Smooth muscle cell (in vitro differentiated cells): ENCODE results near the gene OTUD5. TPM values are rescaled to one million over a fixed set of nuclear protein-coding genes. Genes with fewer than 3 reads are reported as not detected.

Experiments used
- DNase-seq: peaks from one replicate; lab custom pipeline; 2025; ENCODE audit not compliant: unreplicated experiment; lab: John Stamatoyannopoulos, UW
- H2AFZ ChIP-seq: fragments of 200-600 bp; sonication (generic); 2 replicates; pipeline ENCODE4 v1.6.0; 2016; ENCODE audit warnings: antibody characterized with exemption, low read depth, mild to moderate bottlenecking
- H3F3A ChIP-seq: fragments of 200-600 bp; sonication (generic); 2 replicates; pipeline ENCODE4 v1.6.0; 2017; ENCODE audit warnings: antibody characterized with exemption, low read depth
- H3K27ac ChIP-seq: fragments of 200-600 bp; sonication (generic); 2 replicates; pipeline ENCODE4 v1.5.1; 2016; ENCODE audit warnings: low read depth, mild to moderate bottlenecking
- H3K27me3 ChIP-seq: fragments of 200-600 bp; sonication (generic); 2 replicates; pipeline ENCODE4 v1.6.1; 2016; ENCODE audit warnings: low read depth, mild to moderate bottlenecking
- H3K36me3 ChIP-seq: fragments of 200-600 bp; sonication (generic); 2 replicates; pipeline ENCODE4 v1.5.1; 2016; ENCODE audit warnings: low read depth
- H3K4me1 ChIP-seq: fragments of 200-600 bp; sonication (generic); 2 replicates; pipeline ENCODE4 v1.5.1; 2016; ENCODE audit warnings: low read depth
- H3K4me2 ChIP-seq: fragments of 200-600 bp; sonication (generic); 2 replicates; pipeline ENCODE4 v1.6.0; 2016; ENCODE audit warnings: mild to moderate bottlenecking
- H3K4me3 ChIP-seq: fragments of 200-600 bp; sonication (generic); 2 replicates; pipeline ENCODE4 v1.5.1; 2016; ENCODE audit warnings: mild to moderate bottlenecking
- H3K79me2 ChIP-seq: fragments of 200-600 bp; sonication (generic); 2 replicates; pipeline ENCODE4 v1.6.0; 2016; ENCODE audit warnings: low read depth, mild to moderate bottlenecking
- H3K9ac ChIP-seq: fragments of 200-600 bp; sonication (generic); 2 replicates; pipeline ENCODE4 v1.6.0; 2016; ENCODE audit warnings: low read depth
- H3K9me3 ChIP-seq: fragments of 200-600 bp; sonication (generic); replicated peaks from 2 replicates; pipeline ENCODE4 v1.5.1; 2016; ENCODE audit warnings: low read depth
- H4K20me1 ChIP-seq: fragments of 200-600 bp; sonication (generic); 2 replicates; pipeline ENCODE4 v1.6.0; 2016; ENCODE audit warnings: low read depth
- WGBS: methylation state at CpG from one replicate; pipeline ENCODE4 v1.1.7; 2016; ENCODE audit warnings: low lambda C conversion rate; 5-methylcytosine and 5-hydroxymethylcytosine counted together
- polyA plus RNA-seq: library from polyadenylated mRNA; unstranded; fragments of >200 nt; fragmentation: Nextera tagmentation; extraction: Ambion mirVana; gene quantifications from 2 replicates; pipeline ENCODE4 v1.2.1, GENCODE V29; 2016
- total RNA-seq: library from RNA; depleted of rRNA; stranded (reverse); fragments of >200 nt; gene quantifications from 2 replicates; pipeline ENCODE4 v1.2.3, GENCODE V29; 2014
- TF ChIP-seq, protein P1 (sequence below): fragments of 200-600 bp; sonication (generic); IDR thresholded peaks from 2 replicates; pipeline ENCODE4 v1.5.1; 2017; ENCODE audit warnings: borderline replicate concordance, mild to moderate bottlenecking, antibody characterized with exemption; ENCODE audit not compliant: insufficient read depth, poor library complexity, severe bottlenecking

The OTUD5 gene
- total and polyA plus RNA-seq, 2 experiments from 2014 or later = 30.7 to 55.1 TPM

DNA sequence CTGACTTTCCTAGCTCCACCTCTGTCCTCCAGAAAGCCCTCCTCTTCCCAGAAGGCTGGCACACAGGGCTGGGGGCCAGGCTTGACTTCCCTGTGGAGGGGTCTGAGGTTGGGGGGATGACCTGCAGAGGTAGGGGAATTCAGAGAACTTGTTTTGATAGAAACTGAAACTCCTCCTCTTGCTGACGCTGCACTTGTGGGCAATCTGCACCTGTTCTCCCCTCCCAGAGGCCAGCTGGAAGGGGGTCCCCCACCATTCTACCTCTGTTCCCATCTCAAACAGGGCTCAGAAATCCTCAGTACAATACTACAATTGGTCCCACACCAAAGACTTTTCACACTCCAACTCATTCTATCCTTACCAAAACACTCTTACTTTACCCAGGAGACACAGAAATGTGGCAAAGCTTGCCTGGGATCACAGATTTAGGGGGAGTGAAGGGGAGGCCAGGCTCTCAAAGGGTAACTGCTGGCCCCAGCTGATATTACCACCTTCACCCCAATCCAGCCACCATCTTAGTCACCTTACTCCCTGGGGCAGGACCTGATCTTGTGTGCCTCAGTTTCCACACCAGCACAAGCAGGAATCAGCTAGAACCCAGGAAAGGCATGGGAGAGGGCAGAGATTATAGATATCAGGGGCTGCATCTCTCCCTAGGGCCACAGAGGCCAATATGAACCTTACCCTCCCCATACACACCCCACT, 18.5 kb downstream of the OTUD5 start:
- H3K79me2 ChIP-seq = peaks cover 20% of the 10 kb centered on the region
- WGBS = 93% methylated on average over 1 of the region's 1 CpG

DNA sequence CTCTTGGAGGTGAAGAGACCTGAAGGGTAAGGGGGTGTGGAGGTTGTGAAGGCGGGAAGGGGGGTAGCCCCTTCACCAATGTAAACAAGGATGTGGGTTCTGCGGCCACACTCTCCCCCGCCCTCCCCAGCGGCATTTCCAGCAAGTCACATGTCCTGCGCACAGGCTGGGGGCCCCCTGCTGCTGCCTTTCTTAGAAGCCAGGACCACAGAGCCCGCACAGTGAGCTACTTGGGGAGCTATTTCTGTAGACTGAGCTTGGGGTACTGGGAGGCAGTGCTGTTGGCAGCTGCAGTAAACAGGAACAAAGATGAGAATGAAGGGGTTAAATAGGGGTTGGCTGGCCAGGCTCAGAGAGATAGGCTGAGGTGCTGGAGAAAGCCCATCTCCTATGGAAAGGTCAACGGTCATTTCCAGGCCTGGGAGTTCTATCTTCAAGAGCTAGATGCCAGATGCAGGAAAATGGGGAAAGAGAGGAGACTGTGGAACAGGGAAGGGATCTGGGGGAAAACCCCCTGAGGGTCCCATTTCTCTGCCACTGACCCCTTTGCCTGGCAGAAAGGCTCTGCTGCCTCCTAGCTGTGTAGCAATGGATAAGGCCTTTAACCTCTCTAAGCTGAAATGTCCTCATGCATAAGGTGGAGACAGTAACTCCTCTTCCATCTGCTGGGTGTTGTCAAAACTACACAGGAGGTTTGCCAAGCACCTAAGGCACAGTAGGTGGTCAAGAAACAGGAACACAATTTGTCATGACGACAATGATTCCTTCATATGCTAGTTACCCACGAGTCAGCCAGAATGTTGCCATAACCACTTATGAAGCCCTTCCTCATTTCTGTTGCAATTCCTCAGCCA, 20.1 kb downstream of the OTUD5 start:
- H3K79me2 ChIP-seq = peaks cover 6% of the 10 kb centered on the region
- no peak overlapping the region for H2AFZ ChIP-seq
- no peak overlapping the region for H3K4me2 ChIP-seq
- H3F3A ChIP-seq = no peaks in the 10 kb centered on the region
- DNase-seq = no peak
- H4K20me1 ChIP-seq = peaks cover 54% of the 10 kb centered on the region
- no peaks in the 10 kb centered on the region for H3K36me3 ChIP-seq
- no peak overlapping the region for H3K27ac ChIP-seq
- H3K4me1 ChIP-seq = no peaks in the 10 kb centered on the region
- no peak overlapping the region for H3K9ac ChIP-seq
- no peak overlapping the region for H3K4me3 ChIP-seq
- H3K9me3 ChIP-seq = no peaks in the 10 kb centered on the region
- 71% methylated on average over 9 of the region's 9 CpGs for WGBS
- TF ChIP-seq, protein P1, sequence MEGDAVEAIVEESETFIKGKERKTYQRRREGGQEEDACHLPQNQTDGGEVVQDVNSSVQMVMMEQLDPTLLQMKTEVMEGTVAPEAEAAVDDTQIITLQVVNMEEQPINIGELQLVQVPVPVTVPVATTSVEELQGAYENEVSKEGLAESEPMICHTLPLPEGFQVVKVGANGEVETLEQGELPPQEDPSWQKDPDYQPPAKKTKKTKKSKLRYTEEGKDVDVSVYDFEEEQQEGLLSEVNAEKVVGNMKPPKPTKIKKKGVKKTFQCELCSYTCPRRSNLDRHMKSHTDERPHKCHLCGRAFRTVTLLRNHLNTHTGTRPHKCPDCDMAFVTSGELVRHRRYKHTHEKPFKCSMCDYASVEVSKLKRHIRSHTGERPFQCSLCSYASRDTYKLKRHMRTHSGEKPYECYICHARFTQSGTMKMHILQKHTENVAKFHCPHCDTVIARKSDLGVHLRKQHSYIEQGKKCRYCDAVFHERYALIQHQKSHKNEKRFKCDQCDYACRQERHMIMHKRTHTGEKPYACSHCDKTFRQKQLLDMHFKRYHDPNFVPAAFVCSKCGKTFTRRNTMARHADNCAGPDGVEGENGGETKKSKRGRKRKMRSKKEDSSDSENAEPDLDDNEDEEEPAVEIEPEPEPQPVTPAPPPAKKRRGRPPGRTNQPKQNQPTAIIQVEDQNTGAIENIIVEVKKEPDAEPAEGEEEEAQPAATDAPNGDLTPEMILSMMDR = no peak
- H3K27me3 ChIP-seq = no peaks in the 10 kb centered on the region

More for the DNA sequence above, 18.5 kb downstream of the OTUD5 start:
- no peak for DNase-seq
- no peak overlapping the region for H2AFZ ChIP-seq
- no peak overlapping the region for H3K9ac ChIP-seq
- H3K27ac ChIP-seq = no peak overlapping the region
- no peaks in the 10 kb centered on the region for H3K4me1 ChIP-seq
- H4K20me1 ChIP-seq = peaks cover 70% of the 10 kb centered on the region
- no peak overlapping the region for H3K4me2 ChIP-seq
- TF ChIP-seq, protein P1 = no peak
- H3K36me3 ChIP-seq = no peaks in the 10 kb centered on the region
- no peaks in the 10 kb centered on the region for H3K27me3 ChIP-seq
- H3K9me3 ChIP-seq = no peaks in the 10 kb centered on the region
- H3F3A ChIP-seq = no peaks in the 10 kb centered on the region
- no peak overlapping the region for H3K4me3 ChIP-seq

DNA sequence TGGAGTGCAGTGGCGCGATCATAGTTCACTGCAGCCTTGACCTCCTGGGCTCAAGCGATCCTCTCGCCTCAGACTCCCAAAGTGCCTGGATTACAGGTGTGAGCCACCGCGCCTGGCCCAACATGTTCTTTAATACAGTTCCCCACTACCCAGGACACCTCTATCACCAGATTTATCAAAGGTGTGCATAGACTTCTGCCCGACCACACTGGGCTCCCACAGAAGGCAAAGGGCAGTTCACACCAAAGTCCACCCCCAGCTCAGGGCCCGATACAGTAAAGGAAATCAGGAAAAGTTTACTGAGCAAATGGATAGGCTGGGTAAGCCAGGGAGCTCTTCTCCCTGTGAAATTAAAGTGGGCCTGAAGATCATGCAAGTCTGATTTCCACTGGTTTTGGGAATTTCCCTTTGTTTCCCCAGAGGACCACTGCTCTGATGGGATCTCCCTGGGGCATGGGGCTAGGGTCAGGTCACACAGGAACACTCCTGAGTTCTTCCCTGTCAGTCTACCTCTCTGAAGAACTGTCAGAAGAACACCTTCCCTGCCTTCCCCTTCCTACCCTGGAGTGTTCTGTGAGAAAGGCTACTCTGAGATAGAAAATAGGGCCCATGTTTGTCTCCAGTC, 20.9 kb downstream of the OTUD5 start:
- no peak for DNase-seq
- no peak overlapping the region for H3K9ac ChIP-seq
- TF ChIP-seq, protein P1 = no peak
- H3K9me3 ChIP-seq = no peaks in the 10 kb centered on the region
- H4K20me1 ChIP-seq = peaks cover 49% of the 10 kb centered on the region
- H3K79me2 ChIP-seq = peaks cover 5% of the 10 kb centered on the region
- no peak overlapping the region for H3K27ac ChIP-seq
- no peaks in the 10 kb centered on the region for H3K36me3 ChIP-seq
- no peak overlapping the region for H3K4me3 ChIP-seq
- H3K4me2 ChIP-seq = no peak overlapping the region
- H3F3A ChIP-seq = no peaks in the 10 kb centered on the region
- WGBS = 93% methylated on average over 8 of the region's 8 CpGs
- H3K27me3 ChIP-seq = no peaks in the 10 kb centered on the region
- H3K4me1 ChIP-seq = no peaks in the 10 kb centered on the region
- no peak overlapping the region for H2AFZ ChIP-seq
